ENCODE measurements around the gene CROCC2.

Gene CROCC2

GRCh38 chr2:240925568-240926515 lies 19.7 kb downstream of the CROCC2 start:
- no peaks in the 10 kb centered on the region for H3K36me3 ChIP-seq (ENCODE audit: insufficient read depth, low read length)
- H3K4me2 ChIP-seq (ENCODE audit: low read length): no peak overlapping the region
- H3K79me2 ChIP-seq (ENCODE audit: insufficient read depth, low read length): no peaks in the 10 kb centered on the region
- H4K20me1 ChIP-seq (ENCODE audit: insufficient read depth, low read length): no peaks in the 10 kb centered on the region
- no peaks in the 10 kb centered on the region for H3K4me1 ChIP-seq (ENCODE audit: insufficient read depth, low read length, severe bottlenecking)
- H3K4me3 ChIP-seq (ENCODE audit: low read depth, low read length, poor library complexity, severe bottlenecking): no peak overlapping the region
- no peak overlapping the region for H3K9ac ChIP-seq (ENCODE audit: low read length)
- no peaks in the 10 kb centered on the region for H3F3A ChIP-seq (ENCODE audit: insufficient read depth, low read length)
- no peak overlapping the region for H3K27ac ChIP-seq (ENCODE audit: low read depth, low read length, poor library complexity, severe bottlenecking)
- H3K9me3 ChIP-seq (ENCODE audit: low read length): no peaks in the 10 kb centered on the region
- no peaks in the 10 kb centered on the region for H3K9me2 ChIP-seq (ENCODE audit: low read depth, low read length)
- H3K27me3 ChIP-seq (ENCODE audit: insufficient read depth, low read length): no peaks in the 10 kb centered on the region
- TF ChIP-seq EZH2 (IDR thresholded peaks at IDR 0.05; ENCODE audit: borderline replicate concordance, low read length) (no peak), CTCF (IDR thresholded peaks at IDR 0.05; ENCODE audit: low read length) (no peak)
- no peak overlapping the region for H2AFZ ChIP-seq (ENCODE audit: low read length)

GRCh38 chr2:240926516-240927389 lies 20.6 kb downstream of the CROCC2 start:
- Histone ChIP-seq H3K4me2 (ENCODE audit: low read length) (no peak overlapping the region), H3K4me3 (ENCODE audit: low read depth, low read length, poor library complexity, severe bottlenecking) (no peak overlapping the region), H3K4me1 (ENCODE audit: insufficient read depth, low read length, severe bottlenecking) (no peaks in the 10 kb centered on the region), H3K79me2 (ENCODE audit: insufficient read depth, low read length) (no peaks in the 10 kb centered on the region), H3K9ac (ENCODE audit: low read length) (no peak overlapping the region), H3K9me3 (ENCODE audit: low read length) (no peaks in the 10 kb centered on the region), H3K36me3 (ENCODE audit: insufficient read depth, low read length) (no peaks in the 10 kb centered on the region), H2AFZ (ENCODE audit: low read length) (no peak overlapping the region), H4K20me1 (ENCODE audit: insufficient read depth, low read length) (no peaks in the 10 kb centered on the region), H3K27me3 (ENCODE audit: insufficient read depth, low read length) (no peaks in the 10 kb centered on the region), H3F3A (ENCODE audit: insufficient read depth, low read length) (no peaks in the 10 kb centered on the region), H3K9me2 (ENCODE audit: low read depth, low read length) (no peaks in the 10 kb centered on the region), H3K27ac (ENCODE audit: low read depth, low read length, poor library complexity, severe bottlenecking) (no peak overlapping the region)
- TF ChIP-seq EZH2 (IDR thresholded peaks at IDR 0.05; ENCODE audit: borderline replicate concordance, low read length) (no peak), CTCF (IDR thresholded peaks at IDR 0.05; ENCODE audit: low read length) (no peak)

- Histone ChIP-seq H3K79me2 (ENCODE audit: insufficient read depth, low read length) (no peaks in the 10 kb centered on the region), H3K4me3 (ENCODE audit: low read depth, low read length, poor library complexity, severe bottlenecking) (no peak overlapping the region)
Observed at GRCh38 chr2:240927390-240927781, 21.2 kb downstream of the CROCC2 start.

More at GRCh38 chr2:240927390-240927781, 21.2 kb downstream of the CROCC2 start:
- no peaks in the 10 kb centered on the region for H3K9me2 ChIP-seq (ENCODE audit: low read depth, low read length)
- H3K4me2 ChIP-seq (ENCODE audit: low read length): no peak overlapping the region
- no peak overlapping the region for H2AFZ ChIP-seq (ENCODE audit: low read length)
- no peaks in the 10 kb centered on the region for H4K20me1 ChIP-seq (ENCODE audit: insufficient read depth, low read length)
- TF ChIP-seq CTCF (IDR thresholded peaks at IDR 0.05; ENCODE audit: low read length) (no peak), EZH2 (IDR thresholded peaks at IDR 0.05; ENCODE audit: borderline replicate concordance, low read length) (no peak)
- H3K4me1 ChIP-seq (ENCODE audit: insufficient read depth, low read length, severe bottlenecking): no peaks in the 10 kb centered on the region
- no peaks in the 10 kb centered on the region for H3K36me3 ChIP-seq (ENCODE audit: insufficient read depth, low read length)
- no peaks in the 10 kb centered on the region for H3K27me3 ChIP-seq (ENCODE audit: insufficient read depth, low read length)
- H3K9ac ChIP-seq (ENCODE audit: low read length): no peak overlapping the region
- H3K27ac ChIP-seq (ENCODE audit: low read depth, low read length, poor library complexity, severe bottlenecking): no peak overlapping the region
- no peaks in the 10 kb centered on the region for H3K9me3 ChIP-seq (ENCODE audit: low read length)
- H3F3A ChIP-seq (ENCODE audit: insufficient read depth, low read length): no peaks in the 10 kb centered on the region
